Motor neuron (in vitro differentiated cells): ENCODE data around the gene ADAP1. TPM values are rescaled to one million over a fixed set of nuclear protein-coding genes. Genes with fewer than 3 reads are reported as not detected.

Source experiments
- ATAC-seq, 8 experiments: fragments of 200-7000 bp; cut with Tn5 transposase; replicated peaks in 6 of 8; 2 replicates each; pipeline ENCODE4 v1.8.0; 2021; ENCODE audit warnings: mild to moderate bottlenecking in 8 of 8, moderate library complexity in 8 of 8
- H3K27ac ChIP-seq, 2 donors: fragments of 250-450 bp; sonication (Bioruptor Pico); 2 replicates each; pipeline ENCODE4 v1.9.0; 2021; ENCODE audit warnings: antibody characterized with exemption in 2 of 2, mild to moderate bottlenecking in 2 of 2, moderate library complexity in 1 of 2
- H3K4me1 ChIP-seq, 2 donors: fragments of 250-450 bp; sonication (Bioruptor Pico); replicated peaks in 1 of 2; 2 replicates each; pipeline ENCODE4 v1.6.1; 2021; ENCODE audit warnings: antibody characterized with exemption in 2 of 2, mild to moderate bottlenecking in 2 of 2, moderate library complexity in 1 of 2
- H3K4me3 ChIP-seq, 5 donors: fragments of 250-450 bp; sonication (Bioruptor Pico); 2 replicates each; pipeline ENCODE4 v1.9.0; 2021; ENCODE audit warnings: antibody characterized with exemption in 5 of 5, mild to moderate bottlenecking in 5 of 5, moderate library complexity in 4 of 5
- WGBS, 10 experiments: fragments of 450-650 bp; shearing (Covaris generic); methylation state at CpG; one replicate each; pipeline ENCODE4 v1.0.0; 2022; 5-methylcytosine and 5-hydroxymethylcytosine counted together
- in situ Hi-C, 9 experiments: fragments of 400-800 bp; cut with MboI; loops; one replicate each; pipeline ENCODE4 v1.15.0; 2021; ENCODE audit warnings: low sequenced_read_pairs in 9 of 9, low pct_unique_long_range_greater_than_20kb in 2 of 9; ENCODE audit not compliant: unreplicated experiment in 9 of 9
- total RNA-seq, 8 experiments: library from RNA; unstranded; fragments of 300-600 nt; gene quantifications; 2 replicates each; pipeline versions ENCODE4 v1.2.3 to v1.2.4, GENCODE V29; 2022

Gene ADAP1
- total RNA-seq, 8 experiments from 2014 or later: 1.3 to 24.2 (median 3.7) TPM

DNA sequence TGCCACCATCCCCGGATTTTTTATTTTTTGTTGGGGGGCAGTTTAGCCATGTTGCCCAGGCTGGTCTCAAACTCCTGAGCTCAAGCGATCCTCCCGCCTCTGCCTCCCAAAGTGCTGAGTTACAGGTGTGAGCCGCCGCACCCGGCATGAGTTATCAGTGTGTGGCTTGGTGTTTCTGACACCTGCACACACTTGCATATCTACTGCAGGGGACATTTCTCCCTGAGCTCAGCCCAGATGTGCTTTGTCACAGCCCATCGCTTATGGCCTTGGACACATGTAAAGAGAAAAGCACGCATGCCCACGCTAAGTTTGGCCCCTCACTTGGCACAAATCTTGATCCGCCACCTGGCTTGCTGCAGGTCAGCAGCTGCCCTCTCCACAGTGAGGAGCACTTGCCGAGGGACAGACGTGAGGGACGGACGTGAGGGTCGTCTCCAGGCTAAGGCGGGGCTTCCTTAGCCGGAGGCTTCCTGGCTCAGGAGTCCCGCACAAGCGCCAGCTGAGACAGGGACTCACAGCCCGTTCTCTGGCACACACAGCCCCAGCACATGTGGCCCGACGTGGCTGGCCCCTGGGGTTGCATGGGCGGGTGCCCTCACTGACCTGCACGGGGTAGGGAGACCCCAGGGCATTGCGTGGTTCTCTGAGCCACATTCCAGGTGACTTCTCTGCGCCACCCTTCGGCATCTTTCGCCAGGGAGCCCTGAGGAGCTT is 40.3 kb upstream of the ADAP1 start:
- H3K4me1 ChIP-seq: peaks cover 24 to 26% of the 10 kb centered on the region in 2 donors
- no peak overlapping the region for H3K27ac ChIP-seq
- no peak overlapping the region for H3K4me3 ChIP-seq
- ATAC-seq: no peak
- in situ Hi-C loops: loop anchor here in 4 of 9 experiments (10.0 to 25.0 kb wide), 3 partner anchors 70 to 168 kb away; partner anchors contain the start of gene ZFAND2A (in 2 of the 4)
- WGBS, 10 experiments: 40 to 100% (median 85%) methylated on average over 1 to 7 of the region's 28 CpGs; no CpG with 5 or more reads in 3 of the 10 experiments

DNA sequence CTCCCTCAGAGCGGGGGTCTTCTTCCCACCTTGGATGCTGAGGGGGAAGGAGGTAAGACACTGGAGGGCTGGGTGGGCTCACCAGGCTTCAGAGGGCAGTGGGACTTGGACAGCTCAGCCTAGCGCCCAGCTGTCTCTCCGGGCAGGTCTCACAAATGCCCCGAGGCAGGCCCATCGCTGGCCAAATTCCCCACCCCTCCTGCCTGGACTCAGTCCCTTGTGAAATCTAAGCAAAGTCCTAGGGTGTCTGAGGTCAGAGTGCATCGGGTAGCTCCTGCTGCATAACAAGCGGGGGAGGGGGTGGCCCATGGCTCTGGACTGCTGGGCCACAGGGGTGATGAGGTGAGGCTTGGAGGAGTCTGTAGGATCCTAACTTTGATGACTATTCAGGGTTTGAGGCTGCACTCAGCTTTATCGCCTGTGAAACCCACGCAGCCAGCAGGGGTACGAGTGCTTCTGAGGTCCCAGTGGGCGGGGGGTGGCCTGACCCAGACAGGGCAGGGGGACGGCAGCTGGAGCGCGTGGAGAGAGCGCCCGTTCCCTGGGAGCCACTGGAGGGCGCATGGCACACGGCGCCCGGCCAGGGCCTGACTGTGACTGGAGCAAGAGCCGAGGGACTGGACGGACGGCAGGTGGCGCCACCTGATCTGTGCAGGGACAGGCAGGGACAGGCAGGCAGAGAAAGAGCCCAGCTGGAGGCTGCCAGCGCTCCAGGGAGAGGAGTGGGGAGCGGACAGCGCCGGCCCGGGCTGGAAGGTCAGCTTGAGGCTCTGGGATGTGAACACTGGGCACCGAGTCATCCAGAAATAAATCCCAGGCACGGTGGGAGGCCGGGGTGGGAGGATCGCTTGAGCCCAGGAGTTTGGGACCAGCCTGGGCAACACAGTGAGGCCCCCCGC is 38.5 kb upstream of the ADAP1 start:
- WGBS, 10 experiments: 3 to 50% (median 37%) methylated on average over 1 to 6 of the region's 34 CpGs; no CpG with 5 or more reads in 6 of the 10 experiments
- peak; percentile 87 to 96 (median 90) for ATAC-seq
- peak overlapping the region in 1 of 2 donors; percentile 34 for H3K27ac ChIP-seq
- in situ Hi-C loops: loop anchor here in 4 of 9 experiments (10.0 to 25.0 kb wide), 3 partner anchors 72 to 169 kb away; partner anchors contain the start of gene ZFAND2A (in 2 of the 4)
- H3K4me3 ChIP-seq: no peak overlapping the region
- H3K4me1 ChIP-seq: peaks cover 25 to 27% of the 10 kb centered on the region in 2 donors

DNA sequence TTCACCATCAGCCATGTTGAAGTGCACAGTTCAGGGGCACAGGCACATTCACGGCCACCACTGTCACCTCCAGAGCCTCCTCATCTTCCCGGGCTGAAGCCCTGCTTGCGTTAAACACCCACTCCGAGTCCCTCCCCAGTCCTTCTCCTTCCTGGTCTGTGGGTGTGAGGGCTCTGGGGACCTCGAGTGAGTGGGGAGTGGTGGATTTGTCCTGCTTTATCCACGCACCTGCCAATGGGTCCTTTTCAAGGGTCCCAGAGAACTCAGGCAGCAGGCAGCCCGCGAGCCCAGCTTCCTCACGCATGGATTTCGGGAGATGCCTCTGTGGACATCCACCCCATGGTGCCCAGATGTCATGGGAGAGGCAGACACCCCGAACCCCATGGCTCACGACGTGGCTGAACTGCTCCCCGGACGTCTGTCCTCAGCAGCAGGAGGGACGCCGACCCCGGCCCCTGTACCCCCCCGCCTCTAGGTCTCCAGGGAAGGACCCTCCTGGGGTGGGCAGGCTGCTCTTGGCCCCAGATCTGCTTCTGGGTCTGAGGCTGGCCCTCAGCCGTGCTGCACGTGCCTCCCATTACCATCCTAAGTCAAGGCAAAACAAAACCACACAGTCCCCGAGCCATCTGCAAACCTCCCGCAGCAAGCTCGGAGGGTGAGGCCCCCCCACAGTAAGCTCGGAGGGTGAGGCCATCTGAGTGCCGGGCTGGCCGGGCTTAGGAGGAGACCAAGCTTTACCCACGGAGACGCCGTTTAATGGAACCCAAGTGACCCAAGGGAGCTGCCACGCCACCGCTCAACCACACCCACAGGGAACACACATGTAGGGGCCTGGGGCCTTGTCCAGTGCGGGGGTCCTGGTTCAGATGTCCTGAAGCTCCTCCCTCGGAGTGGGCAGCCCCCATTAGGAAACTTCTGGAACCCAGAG is 37.5 kb upstream of the ADAP1 start:
- no peak for ATAC-seq
- 0 to 100% (median 80%) methylated on average over 1 to 7 of the region's 34 CpGs; no CpG with 5 or more reads in 5 of the 10 experiments for WGBS, 10 experiments

DNA sequence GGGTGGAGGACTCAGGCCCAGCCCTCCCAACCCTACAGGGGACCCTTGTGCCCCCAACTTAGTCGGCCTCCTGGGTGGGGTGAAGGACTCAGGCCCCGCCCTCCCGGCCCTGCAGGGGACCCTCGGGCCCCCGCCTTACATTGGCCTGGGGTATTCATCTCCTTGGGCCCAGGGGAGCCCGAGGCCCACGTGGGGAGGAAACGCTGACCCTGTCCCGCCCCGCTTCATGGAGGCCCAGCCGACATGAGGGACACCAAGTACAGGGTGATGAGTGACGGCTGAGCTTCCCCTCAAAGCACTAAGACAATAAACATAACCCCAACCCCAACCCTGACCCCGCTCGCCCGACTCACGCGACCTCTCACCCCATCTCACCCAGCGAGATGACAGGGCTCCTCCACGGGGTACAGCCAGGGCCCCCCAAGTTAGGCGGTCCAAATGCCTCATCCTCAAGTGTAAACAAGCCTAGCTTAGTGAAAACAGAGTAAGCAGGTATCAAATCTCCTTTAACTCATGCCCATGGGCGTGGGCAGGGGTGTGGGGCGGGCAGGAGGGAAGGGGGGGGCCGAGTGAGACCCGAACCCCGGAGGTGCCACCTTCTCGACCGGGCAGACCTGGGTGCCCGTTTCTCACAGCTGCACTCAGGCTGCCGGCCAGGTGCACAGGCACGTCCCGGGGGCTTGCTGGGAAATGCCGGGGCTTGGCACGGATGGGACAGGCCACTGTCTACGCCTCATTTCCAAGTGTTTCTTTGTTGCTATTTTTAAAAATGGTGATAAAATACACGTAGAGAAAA is 36.7 kb upstream of the ADAP1 start:
- H3K4me3 ChIP-seq: no peak overlapping the region
- no peak for ATAC-seq
- H3K27ac ChIP-seq: no peak overlapping the region
- peaks cover 11 to 12% of the 10 kb centered on the region in 2 donors for H3K4me1 ChIP-seq
- 20 to 81% (median 60%) methylated on average over 1 to 4 of the region's 35 CpGs; no CpG with 5 or more reads in 5 of the 10 experiments for WGBS, 10 experiments
- in situ Hi-C loops: loop anchor here in 4 of 9 experiments (10.0 to 25.0 kb wide), 3 partner anchors 74 to 171 kb away; partner anchors contain the start of gene ZFAND2A (in 2 of the 4)

More for the DNA sequence above, 37.5 kb upstream of the ADAP1 start:
- Histone ChIP-seq H3K4me1 (peaks cover 16 to 18% of the 10 kb centered on the region in 2 donors), H3K27ac (no peak overlapping the region), H3K4me3 (no peak overlapping the region)
- in situ Hi-C loops: loop anchor here in 4 of 9 experiments (10.0 to 25.0 kb wide), 3 partner anchors 73 to 170 kb away; partner anchors contain the start of gene ZFAND2A (in 2 of the 4)

DNA sequence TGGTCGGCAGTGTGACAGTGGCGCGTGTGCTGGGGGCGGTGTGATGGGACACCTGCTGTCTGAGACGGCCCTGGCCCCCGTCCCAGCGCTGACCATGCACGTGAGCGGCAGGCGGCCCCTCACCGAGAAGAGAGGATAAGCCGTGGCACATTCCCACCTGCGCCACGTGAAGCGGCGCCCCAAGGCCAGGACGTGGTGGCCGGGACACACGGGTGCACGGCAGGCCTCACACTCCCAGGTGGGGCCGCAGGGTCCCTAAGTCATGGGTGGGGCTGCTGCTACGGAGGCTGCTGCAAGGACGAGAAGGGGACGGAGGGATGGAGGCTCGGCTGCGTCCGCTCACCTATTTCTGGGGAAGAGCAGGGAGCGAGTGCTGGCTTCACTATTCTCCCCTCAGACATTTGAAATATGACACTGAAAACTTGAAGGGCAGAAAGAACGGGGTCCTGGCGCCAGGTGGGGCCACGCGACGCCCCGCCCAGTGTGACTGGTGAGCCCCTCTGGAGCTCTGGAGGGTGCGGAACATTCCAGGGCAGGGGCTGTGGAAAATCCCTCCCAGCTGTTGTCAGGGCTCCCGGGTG is 36.0 kb upstream of the ADAP1 start:
- Histone ChIP-seq H3K4me3 (no peak overlapping the region), H3K4me1 (peaks cover 11 to 12% of the 10 kb centered on the region in 2 donors), H3K27ac (no peak overlapping the region)
- in situ Hi-C loops: loop anchor here in 4 of 9 experiments (10.0 to 25.0 kb wide), 3 partner anchors 74 to 172 kb away; partner anchors contain the start of gene ZFAND2A (in 2 of the 4)
- WGBS, 10 experiments: 80 to 95% (median 86%) methylated on average over 1 to 6 of the region's 36 CpGs; no CpG with 5 or more reads in 7 of the 10 experiments
- no peak for ATAC-seq

DNA sequence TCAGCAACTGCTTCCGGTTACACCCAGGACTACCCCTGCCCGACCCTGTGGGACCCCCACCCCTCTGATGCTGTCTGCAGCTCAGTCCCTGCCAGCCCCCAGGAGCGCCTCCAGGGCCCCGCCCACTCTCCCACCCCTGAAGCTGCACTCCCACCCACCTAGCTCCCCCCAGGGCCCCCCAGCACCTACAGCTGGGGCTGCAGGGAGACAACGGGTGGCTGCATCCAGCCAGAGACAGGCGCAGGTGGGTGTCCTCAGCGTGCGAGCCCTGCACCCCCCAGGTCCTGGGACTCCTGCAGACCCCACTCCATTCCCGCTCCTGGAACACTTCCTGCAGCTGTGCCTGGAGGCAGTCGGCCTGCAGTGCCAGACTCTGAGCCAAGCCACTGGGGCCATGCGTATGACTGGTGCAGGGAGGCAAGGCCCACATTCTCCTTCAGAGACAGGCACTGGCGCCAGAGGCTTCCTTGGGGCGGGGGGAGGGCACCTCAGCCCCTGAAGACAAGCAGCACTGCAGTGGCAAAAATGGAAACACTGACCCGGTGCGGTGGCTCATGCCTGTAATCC is 34.6 kb upstream of the ADAP1 start:
- 50 to 60% methylated on average over 1 to 2 of the region's 15 CpGs; no CpG with 5 or more reads in 8 of the 10 experiments for WGBS, 10 experiments
- in situ Hi-C loops: loop anchor here in 2 of 9 experiments (25.0 kb wide), 1 partner anchor 173 kb away; the partner anchor contains the start of gene ZFAND2A (in 2 of the 2)
- H3K27ac ChIP-seq: no peak overlapping the region
- no peak overlapping the region for H3K4me3 ChIP-seq
- ATAC-seq: no peak
- peaks cover 11 to 12% of the 10 kb centered on the region in 2 donors for H3K4me1 ChIP-seq

DNA sequence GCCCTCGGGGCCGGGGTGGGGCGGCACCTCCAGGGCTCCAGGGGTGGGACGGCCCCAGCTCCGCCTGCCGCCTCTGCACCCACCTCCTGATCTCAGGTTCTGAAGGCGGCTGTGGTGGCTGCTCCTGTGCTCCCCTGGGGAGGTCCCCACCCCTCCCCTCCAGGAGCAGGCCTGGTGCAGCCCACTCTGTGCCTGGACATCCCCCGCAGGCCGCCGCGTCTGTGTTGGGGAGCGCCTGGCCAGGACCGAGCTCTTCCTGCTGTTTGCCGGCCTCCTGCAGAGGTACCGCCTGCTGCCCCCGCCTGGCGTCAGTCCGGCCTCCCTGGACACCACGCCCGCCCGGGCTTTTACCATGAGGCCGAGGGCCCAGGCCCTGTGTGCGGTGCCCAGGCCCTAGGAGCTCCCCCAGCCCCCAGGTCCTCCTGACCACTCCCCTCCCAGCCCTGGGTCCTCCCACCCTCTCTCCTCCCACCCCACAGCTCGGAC is 34.0 kb upstream of the ADAP1 start:
- no CpG with 5 or more reads among the region's 24 CpGs for WGBS, 10 experiments

DNA sequence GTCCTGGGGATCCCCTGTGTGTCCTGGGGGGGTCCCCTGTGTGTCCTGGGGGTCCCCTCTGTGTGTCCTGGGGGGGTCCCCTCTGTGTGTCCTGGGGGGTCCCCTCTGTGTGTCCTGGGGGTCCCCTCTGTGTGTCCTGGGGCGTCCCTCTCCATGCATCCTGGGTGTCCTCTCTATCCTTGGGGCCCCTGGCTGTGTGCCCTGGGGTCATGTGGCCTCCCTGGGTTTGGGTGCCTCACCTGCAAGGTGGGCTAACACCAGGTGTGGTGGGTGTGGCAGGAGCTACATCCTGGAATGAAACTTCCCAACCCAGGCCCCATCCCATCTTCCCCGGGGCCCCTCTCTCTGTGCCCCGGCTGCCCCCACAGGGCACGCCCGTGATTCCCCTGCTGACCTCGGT is 33.4 kb upstream of the ADAP1 start:
- WGBS, 10 experiments: 100% methylated on average over 1 of the region's 6 CpGs; no CpG with 5 or more reads in 9 of the 10 experiments
- no peak for ATAC-seq
- no peak overlapping the region for H3K4me3 ChIP-seq
- peaks cover 7 to 9% of the 10 kb centered on the region in 2 donors for H3K4me1 ChIP-seq
- no peak overlapping the region for H3K27ac ChIP-seq
- in situ Hi-C loops: loop anchor here in 2 of 9 experiments (25.0 kb wide), 1 partner anchor 174 kb away; the partner anchor contains the start of gene ZFAND2A (in 2 of the 2)

More for the DNA sequence above, 34.0 kb upstream of the ADAP1 start:
- peak in 7 of 8 experiments; percentile 2 to 42 (median 19) for ATAC-seq
- in situ Hi-C loops: loop anchor here in 2 of 9 experiments (25.0 kb wide), 1 partner anchor 174 kb away; the partner anchor contains the start of gene ZFAND2A (in 2 of the 2)
- no peak overlapping the region for H3K4me3 ChIP-seq
- peaks cover 6 to 8% of the 10 kb centered on the region in 2 donors for H3K4me1 ChIP-seq
- no peak overlapping the region for H3K27ac ChIP-seq

DNA sequence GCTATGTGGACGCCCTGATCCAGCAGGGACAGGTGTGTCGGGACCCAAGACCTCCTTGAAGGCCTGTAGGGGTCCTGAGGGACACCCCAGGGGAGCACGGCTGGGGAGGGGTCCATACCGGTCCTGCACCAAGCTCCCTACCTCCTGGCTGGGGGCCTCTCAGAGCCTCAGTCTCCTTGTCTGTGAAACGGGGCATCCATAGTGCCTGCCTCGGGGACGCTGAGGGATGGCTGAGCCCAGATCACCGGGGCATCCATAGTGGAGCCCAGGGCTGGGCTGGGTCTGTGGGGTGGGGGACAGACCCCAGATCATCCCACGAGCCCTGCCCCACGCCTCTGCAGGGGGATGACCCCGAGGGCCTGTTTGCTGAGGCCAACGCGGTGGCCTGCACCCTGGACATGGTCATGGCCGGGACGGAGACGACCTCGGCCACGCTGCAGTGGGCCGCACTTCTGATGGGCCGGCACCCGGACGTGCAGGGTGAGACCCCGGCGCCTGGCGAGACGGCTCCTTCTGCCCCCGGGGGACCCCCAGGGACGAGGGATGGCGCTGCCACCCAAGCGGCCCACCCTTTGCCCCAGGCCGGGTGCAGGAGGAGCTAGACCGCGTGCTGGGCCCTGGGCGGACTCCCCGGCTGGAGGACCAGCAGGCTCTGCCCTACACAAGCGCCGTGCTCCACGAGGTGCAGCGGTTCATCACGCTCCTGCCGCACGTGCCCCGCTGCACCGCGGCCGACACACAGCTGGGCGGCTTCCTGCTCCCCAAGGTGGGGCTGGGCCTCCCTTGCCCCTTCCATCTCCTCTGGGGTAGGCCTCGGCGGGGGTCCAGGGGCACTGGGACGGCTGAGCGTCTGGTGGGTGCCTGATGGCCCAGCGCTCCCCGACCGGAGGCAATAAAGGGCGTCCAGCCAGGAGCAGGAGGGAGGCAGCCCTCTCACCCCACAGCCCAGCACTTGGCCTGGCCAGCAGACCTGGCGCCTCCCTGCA is 32.6 kb upstream of the ADAP1 start:
- H3K4me1 ChIP-seq: peaks cover 11 to 16% of the 10 kb centered on the region in 2 donors
- WGBS, 10 experiments: 20 to 100% (median 83%) methylated on average over 1 to 20 of the region's 56 CpGs; no CpG with 5 or more reads in 5 of the 10 experiments
- no peak for ATAC-seq
- no peak overlapping the region for H3K4me3 ChIP-seq
- H3K27ac ChIP-seq: no peak overlapping the region
- in situ Hi-C loops: loop anchor here in 2 of 9 experiments (25.0 kb wide), 1 partner anchor 175 kb away; the partner anchor contains the start of gene ZFAND2A (in 2 of the 2)
